HG02884 (cell line): ENCODE data around the gene TDRD9.
"Not testable (repeated sequence)": the region's sequence is repeated elsewhere in the genome, so short reads cannot be mapped to it uniquely, and the experiment has no call there.

Source experiments
- ATAC-seq: cut with Tn5 transposase; IDR thresholded peaks from one replicate; pipeline ENCODE4 v1.9.1; 2021; ENCODE audit warnings: mild to moderate bottlenecking, moderate library complexity; ENCODE audit not compliant: unreplicated experiment

TDRD9 gene

GRCh38 chr14:103928011-103928890 is at the start of gene TDRD9:
TSS of gene TDRD9 (plus strand) at chr14:103928456. CDS start at chr14:103928510, 54 bp downstream.
- no peak for ATAC-seq

- ATAC-seq, result no peak
Observed at GRCh38 chr14:103879118-103879569, 49.1 kb upstream of the TDRD9 start.

GRCh38 chr14:103879570-103880347 is 48.5 kb upstream of the TDRD9 start:
- ATAC-seq, result no peak

GRCh38 chr14:103880348-103881267 is 47.6 kb upstream of the TDRD9 start:
- ATAC-seq, result no peak

GRCh38 chr14:103881268-103882201 is 46.7 kb upstream of the TDRD9 start:
- ATAC-seq, result no peak

- ATAC-seq, result no peak
Observed at GRCh38 chr14:103882503-103883262, 45.6 kb upstream of the TDRD9 start.

- ATAC-seq, result no peak
Observed at GRCh38 chr14:103883263-103883523, 45.1 kb upstream of the TDRD9 start.

GRCh38 chr14:103884854-103885253 is 43.4 kb upstream of the TDRD9 start:
- ATAC-seq, result no peak

GRCh38 chr14:103885509-103885932 is 42.7 kb upstream of the TDRD9 start:
- no peak for ATAC-seq

- ATAC-seq, result no peak
Observed at GRCh38 chr14:103886304-103887169, 41.7 kb upstream of the TDRD9 start.

GRCh38 chr14:103887170-103887501 is 41.1 kb upstream of the TDRD9 start:
- ATAC-seq, result no peak

- no peak for ATAC-seq
Observed at GRCh38 chr14:103887557-103888115, 40.6 kb upstream of the TDRD9 start.

GRCh38 chr14:103889002-103889312 is 39.3 kb upstream of the TDRD9 start:
- not testable (repeated sequence) for ATAC-seq

GRCh38 chr14:103889313-103890051 is 38.8 kb upstream of the TDRD9 start:
- no peak for ATAC-seq

GRCh38 chr14:103890052-103890371 is 38.2 kb upstream of the TDRD9 start:
- no peak for ATAC-seq

- no peak for ATAC-seq
Observed at GRCh38 chr14:103890821-103891666, 37.2 kb upstream of the TDRD9 start.
